IgD-negative memory B cell (primary cell): ENCODE data around the gene KLK10. TPM values are rescaled to one million over a fixed set of nuclear protein-coding genes. Genes with fewer than 3 reads are reported as not detected.
"Not testable (repeated sequence)": the region's sequence is repeated elsewhere in the genome, so short reads cannot be mapped to it uniquely, and the experiment has no call there.

ENCODE experiments used
- H3K27ac Mint-ChIP-seq, 3 donors: one replicate each; pipeline ENCODE4 v1.8.0; 2020 to 2022; ENCODE audit warnings: mild to moderate bottlenecking in 3 of 3, mixed read lengths in 3 of 3, moderate library complexity in 1 of 3
- H3K27me3 Mint-ChIP-seq: one replicate; pipeline ENCODE4 v1.8.0; 2021; ENCODE audit warnings: mixed read lengths
- H3K36me3 Mint-ChIP-seq: one replicate; pipeline ENCODE4 v1.8.0; 2020; ENCODE audit warnings: mild to moderate bottlenecking, mixed read lengths
- H3K4me1 Mint-ChIP-seq, 3 donors: one replicate each; pipeline ENCODE4 v1.8.0; 2020 to 2022; ENCODE audit warnings: mixed read lengths in 3 of 3, mild to moderate bottlenecking in 1 of 3
- H3K4me3 Mint-ChIP-seq, 4 donors: one replicate each; pipeline ENCODE4 v1.8.0; 2020 to 2022; ENCODE audit warnings: mild to moderate bottlenecking in 4 of 4, mixed read lengths in 4 of 4, moderate library complexity in 3 of 4
- H3K9me3 Mint-ChIP-seq, 3 donors: one replicate each; pipeline ENCODE4 v1.8.0; 2020 to 2021; ENCODE audit warnings: mixed read lengths in 3 of 3, mild to moderate bottlenecking in 1 of 3
- polyA plus RNA-seq: library from polyadenylated mRNA; unstranded; fragments of 300-500 nt; fragmentation: Illumina TruSeq; gene quantifications from one replicate; pipeline ENCODE4 v1.2.3, GENCODE V29; 2021

The KLK10 gene
- polyA plus RNA-seq, 1 donor from 2014 or later = not detected

DNA sequence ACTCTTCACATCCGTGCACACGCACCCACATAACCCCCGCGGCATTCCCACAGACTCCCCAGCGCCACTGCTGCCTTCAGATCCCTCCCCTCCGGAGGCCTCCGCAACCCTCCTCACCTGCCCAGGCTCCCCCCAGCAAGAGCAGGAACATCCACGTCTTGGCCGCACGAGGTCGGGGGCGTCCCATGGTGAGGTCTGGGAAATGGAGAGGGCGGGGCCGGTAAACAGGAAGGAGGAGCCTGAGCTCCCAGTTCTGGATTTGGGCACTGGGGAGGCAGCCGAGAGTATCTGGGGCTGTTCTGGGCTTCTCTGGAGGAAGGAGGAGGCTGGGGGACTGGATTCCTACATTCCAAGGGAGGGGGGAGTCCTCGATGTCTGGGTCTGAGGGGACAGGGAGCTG is 18.5 kb downstream of the KLK10 start:
- Mint-ChIP-seq H3K27me3 (peaks cover 14% of the 10 kb centered on the region), H3K4me1 (peaks cover 0 to 1% (median 0%) of the 10 kb centered on the region in 3 donors), H3K9me3 (peaks cover 0 to 1% (median 0%) of the 10 kb centered on the region in 3 donors), H3K36me3 (no peaks in the 10 kb centered on the region), H3K27ac (no peak overlapping the region), H3K4me3 (peak overlapping the region in 1 of 4 donors; percentile 49)

DNA sequence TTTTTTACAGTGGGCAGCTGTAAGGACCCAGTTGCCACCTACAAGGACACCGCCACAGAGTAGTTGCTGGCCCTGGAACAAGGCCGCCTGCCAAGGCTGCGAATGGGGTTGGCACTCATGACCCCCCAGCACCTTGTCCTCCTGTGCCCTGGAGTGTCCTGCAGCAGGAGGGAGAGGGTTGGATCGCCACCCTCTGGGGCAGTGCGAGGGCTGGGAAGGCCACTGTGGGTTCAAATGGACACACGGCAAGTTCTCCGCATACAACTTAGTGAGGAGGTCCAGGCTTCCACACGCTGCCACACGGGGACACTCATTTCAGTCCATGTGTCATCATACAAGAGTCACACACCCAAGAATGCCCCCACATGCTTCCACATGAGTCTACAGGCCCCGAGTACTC is 19.1 kb downstream of the KLK10 start:
- peaks cover 0 to 1% (median 0%) of the 10 kb centered on the region in 3 donors for H3K9me3 Mint-ChIP-seq
- H3K27ac Mint-ChIP-seq = no peak overlapping the region
- H3K36me3 Mint-ChIP-seq = no peaks in the 10 kb centered on the region
- H3K4me1 Mint-ChIP-seq = peaks cover 0 to 1% (median 0%) of the 10 kb centered on the region in 3 donors
- H3K27me3 Mint-ChIP-seq = peaks cover 14% of the 10 kb centered on the region
- H3K4me3 Mint-ChIP-seq = no peak overlapping the region

DNA sequence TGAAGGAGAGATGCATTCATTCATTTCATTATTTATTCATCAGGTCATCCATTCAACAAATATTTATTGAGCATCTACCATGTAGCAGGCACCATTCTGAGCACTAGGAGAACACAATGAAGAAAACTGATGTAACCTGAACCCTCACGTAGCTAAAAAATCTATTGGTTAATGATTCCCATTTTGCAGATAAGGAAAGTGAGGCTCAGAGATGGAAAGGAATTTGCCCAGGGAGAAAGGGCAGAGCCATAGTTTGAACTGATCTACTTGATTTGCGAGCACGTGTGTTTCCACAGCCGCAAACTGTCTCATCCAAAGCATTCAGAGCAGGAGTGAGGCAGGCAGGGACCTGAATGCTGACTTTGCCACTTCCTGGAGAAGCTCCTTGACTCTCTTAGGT is 20.8 kb downstream of the KLK10 start:
- Mint-ChIP-seq H3K4me1 (peaks cover 0 to 1% (median 0%) of the 10 kb centered on the region in 3 donors), H3K36me3 (peaks cover 2% of the 10 kb centered on the region), H3K27ac (no peak overlapping the region), H3K27me3 (peaks cover 12% of the 10 kb centered on the region), H3K4me3 (no peak overlapping the region), H3K9me3 (peaks cover 0 to 4% (median 0%) of the 10 kb centered on the region in 3 donors)

DNA sequence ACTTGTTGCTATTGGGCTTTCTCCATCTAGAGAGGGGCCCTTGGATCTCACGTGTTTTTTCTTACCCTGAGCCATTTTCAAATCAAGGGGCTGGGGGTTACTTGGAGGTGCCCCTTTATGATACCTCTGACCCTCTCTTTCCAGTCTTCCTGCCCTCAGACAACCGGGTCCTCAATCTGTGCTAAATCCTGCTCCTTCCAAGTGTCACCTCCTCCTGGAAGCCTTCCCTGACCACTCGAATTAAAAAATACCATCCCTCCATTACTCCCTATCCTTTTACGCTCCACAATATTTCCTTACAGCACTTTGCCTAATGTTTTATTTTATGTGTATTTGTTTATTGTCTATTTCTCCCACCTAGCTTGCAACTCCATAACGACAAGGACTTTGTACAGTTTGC is 21.4 kb downstream of the KLK10 start:
- H3K9me3 Mint-ChIP-seq = peaks cover 0 to 4% (median 0%) of the 10 kb centered on the region in 3 donors
- H3K27ac Mint-ChIP-seq = no peak overlapping the region
- H3K27me3 Mint-ChIP-seq = peaks cover 12% of the 10 kb centered on the region
- peaks cover 0 to 1% (median 0%) of the 10 kb centered on the region in 3 donors for H3K4me1 Mint-ChIP-seq
- peaks cover 2% of the 10 kb centered on the region for H3K36me3 Mint-ChIP-seq
- no peak overlapping the region for H3K4me3 Mint-ChIP-seq

DNA sequence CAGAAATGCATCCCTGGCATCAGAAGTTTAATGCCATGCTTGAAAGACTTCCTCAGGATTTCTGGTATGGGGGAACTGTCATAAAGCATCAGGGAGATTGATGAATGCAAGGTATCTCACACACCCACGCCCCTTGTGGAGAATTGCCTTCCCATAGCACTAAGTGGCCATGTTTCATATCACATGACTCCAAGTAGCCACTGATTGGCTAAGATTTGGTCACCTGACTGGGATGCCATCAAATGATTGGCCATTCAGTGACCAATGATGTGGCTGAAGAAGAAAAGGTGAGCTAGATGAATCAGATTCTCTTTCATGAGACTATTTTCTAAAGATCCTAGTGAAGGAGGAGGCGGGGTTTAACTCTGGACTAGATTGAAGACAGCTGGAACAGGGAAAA is 25.4 kb downstream of the KLK10 start:
- Mint-ChIP-seq H3K4me3 (no peak overlapping the region), H3K4me1 (no peaks in the 10 kb centered on the region), H3K9me3 (peaks cover 0 to 4% (median 2%) of the 10 kb centered on the region in 3 donors), H3K27me3 (peaks cover 22% of the 10 kb centered on the region), H3K36me3 (peaks cover 5% of the 10 kb centered on the region), H3K27ac (no peak overlapping the region)

DNA sequence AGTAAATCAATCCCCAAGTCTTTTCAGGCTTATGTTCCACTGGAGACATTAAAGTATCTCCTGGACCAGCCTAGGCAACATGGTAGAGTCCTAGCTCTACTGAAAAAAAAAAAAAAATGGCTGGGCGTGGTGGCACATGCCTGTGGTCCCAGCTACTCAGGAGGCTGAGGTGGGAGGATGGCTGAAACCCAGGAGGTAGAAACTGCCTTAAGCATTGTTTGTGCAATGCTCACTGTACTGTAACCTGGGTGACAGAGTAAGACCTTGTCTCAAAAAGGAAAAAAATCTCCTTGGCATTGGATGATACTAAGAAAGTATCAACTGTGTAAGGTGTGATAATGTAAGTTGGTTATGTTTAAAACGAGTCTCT is 26.9 kb downstream of the KLK10 start:
- Mint-ChIP-seq H3K27ac (no peak overlapping the region), H3K27me3 (peaks cover 14% of the 10 kb centered on the region), H3K9me3 (peaks cover 0 to 6% (median 2%) of the 10 kb centered on the region in 3 donors), H3K4me3 (no peak overlapping the region), H3K4me1 (no peaks in the 10 kb centered on the region), H3K36me3 (peaks cover 5% of the 10 kb centered on the region)

DNA sequence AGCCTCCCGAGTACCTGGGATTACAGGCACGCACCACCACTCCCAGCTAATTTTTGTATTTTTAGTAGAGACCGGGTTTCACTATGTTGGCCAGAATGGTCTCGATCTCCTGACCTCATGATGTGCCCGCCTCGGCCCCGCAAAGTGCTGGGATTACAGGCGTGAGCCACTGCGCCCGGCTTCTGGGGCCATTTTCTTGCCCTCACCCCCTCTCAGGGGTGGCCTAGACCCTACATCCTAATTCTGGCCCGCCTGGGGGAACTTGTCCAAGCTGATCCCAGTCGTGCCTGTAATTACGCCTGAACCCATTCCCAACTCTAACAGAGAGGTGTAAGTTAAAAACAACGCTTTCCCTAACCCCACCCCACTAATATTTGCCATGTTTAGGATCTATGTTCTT is 35.1 kb downstream of the KLK10 start:
- H3K9me3 Mint-ChIP-seq, H3K4me3 Mint-ChIP-seq, H3K36me3 Mint-ChIP-seq, H3K4me1 Mint-ChIP-seq, H3K27ac Mint-ChIP-seq: not testable (repeated sequence)
- peaks cover 18% of the 10 kb centered on the region for H3K27me3 Mint-ChIP-seq

DNA sequence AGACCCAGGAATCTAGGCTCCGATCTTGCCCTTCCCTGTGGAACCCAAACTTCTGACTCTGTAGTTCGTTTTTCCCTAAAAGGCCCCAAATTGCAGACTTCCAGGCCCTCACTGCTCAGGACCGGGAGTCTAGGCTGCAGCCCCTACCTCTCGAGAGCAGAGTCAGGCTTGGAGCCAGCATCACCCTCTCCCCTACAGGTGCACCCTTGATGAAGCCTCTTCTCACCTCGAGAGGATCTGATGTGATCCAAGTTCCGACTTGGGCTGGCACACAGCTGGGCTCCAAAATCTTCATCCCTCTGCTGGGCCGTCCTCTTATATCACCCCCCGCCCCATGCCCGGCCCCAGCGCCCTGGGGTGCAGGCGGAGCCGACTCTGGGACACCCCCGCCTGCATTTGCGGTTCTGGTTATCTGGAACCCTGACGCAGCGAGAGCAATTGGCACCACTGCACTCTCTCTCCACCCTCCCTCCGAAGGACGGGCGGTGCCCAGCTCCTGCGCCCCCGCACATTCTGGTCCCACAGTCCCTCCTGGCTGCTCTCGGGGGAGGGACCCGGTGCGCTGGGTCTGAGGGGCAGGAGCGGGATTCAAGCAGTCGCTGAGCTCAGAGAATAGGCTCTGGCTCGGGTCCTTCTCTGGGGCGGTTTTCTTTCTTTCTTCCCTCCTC is 35.8 kb downstream of the KLK10 start, which contains the start of gene KLK7:
Gene KLK7, minus strand, starts transcription at position 293 of the 668 bp plus-strand sequence. CDS start 1,518 bp downstream, outside the sequence.
- Mint-ChIP-seq H3K27me3 (peaks cover 18% of the 10 kb centered on the region), H3K27ac (no peak within 1 kb of the TSS), H3K9me3 (peaks cover 1 to 5% (median 2%) of the 10 kb centered on the region in 3 donors), H3K36me3 (no peaks in the 10 kb centered on the region), H3K4me1 (no peaks in the 10 kb centered on the region), H3K4me3 (no peak within 1 kb of the TSS)

DNA sequence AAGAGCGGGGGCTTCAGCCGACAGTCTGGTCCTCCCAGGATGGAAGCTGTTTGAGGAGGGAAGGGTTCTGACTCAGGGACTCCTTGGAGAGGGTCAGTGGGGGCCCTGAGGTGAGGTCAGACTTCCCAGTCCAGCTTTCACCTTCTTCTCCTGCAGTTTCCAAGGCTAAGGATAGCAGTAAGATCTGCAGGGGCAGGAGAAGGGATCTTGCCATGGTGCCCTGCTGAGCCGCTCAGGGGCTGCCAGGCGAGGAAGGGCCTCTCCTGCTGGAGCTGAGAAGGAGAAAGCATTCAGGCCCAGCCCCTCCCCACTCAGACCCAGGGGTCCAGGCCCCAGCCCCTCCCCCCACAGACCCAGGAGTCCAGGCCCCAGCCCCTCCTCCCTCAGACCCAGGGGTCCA is 37.3 kb downstream of the KLK10 start:
- Mint-ChIP-seq H3K9me3 (peaks cover 0 to 5% (median 1%) of the 10 kb centered on the region in 3 donors), H3K4me1 (no peaks in the 10 kb centered on the region), H3K27ac (no peak overlapping the region), H3K4me3 (no peak overlapping the region), H3K27me3 (peaks cover 20% of the 10 kb centered on the region), H3K36me3 (no peaks in the 10 kb centered on the region)

DNA sequence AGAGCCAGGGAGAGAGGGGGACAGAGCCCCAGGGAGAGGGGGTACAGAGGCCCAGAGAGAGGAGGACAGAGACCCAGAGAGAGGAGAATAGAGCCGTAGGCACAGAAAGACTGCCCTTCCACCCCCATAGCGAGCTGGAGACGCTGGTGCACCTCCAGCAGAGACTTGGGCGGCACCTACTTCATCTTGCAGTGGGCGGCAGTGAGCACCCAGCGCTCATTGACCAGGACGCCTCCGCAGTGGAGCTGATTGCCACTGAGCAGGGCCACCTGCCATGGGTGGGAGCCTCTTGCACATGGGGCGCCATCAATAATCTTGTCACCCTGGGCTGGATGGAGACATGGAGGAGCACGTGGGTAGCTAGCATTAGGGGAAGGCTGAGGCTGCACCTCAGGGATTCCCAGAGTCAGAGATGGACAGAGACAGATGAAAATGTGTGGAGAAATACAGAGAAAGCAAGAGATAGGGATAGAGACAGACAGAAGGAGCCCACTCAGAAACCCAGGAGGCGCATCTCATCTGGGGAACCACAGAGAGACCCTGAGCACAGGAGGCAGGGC is 37.8 kb downstream of the KLK10 start:
- no peaks in the 10 kb centered on the region for H3K4me1 Mint-ChIP-seq
- H3K36me3 Mint-ChIP-seq = no peaks in the 10 kb centered on the region
- H3K27me3 Mint-ChIP-seq = peaks cover 22% of the 10 kb centered on the region
- H3K9me3 Mint-ChIP-seq = peaks cover 0 to 5% (median 1%) of the 10 kb centered on the region in 3 donors
- no peak overlapping the region for H3K4me3 Mint-ChIP-seq
- H3K27ac Mint-ChIP-seq = no peak overlapping the region

DNA sequence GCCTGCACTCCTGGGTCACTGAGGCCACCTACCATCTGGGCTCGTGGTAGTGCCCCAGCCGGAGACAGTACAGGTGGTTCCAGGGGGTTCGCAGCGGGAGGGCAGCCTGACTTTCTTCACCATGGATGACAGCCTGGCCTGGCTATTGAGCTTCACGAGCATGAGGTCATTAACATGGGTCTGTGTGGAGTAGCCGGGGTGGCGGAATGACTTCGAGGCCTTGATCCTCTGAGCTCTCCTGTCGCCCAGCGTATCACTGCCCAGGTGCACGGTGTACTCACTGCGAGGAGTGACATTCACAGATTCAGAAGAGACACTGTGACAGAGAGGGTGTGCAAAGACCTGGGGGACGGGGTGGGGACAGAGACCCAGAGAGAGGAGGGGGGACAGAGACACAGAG is 39.3 kb downstream of the KLK10 start:
- Mint-ChIP-seq H3K4me3 (no peak overlapping the region), H3K36me3 (no peaks in the 10 kb centered on the region), H3K27ac (no peak overlapping the region), H3K9me3 (peaks cover 0 to 4% (median 0%) of the 10 kb centered on the region in 3 donors), H3K27me3 (peaks cover 26% of the 10 kb centered on the region), H3K4me1 (peaks cover 0 to 2% (median 0%) of the 10 kb centered on the region in 3 donors)

DNA sequence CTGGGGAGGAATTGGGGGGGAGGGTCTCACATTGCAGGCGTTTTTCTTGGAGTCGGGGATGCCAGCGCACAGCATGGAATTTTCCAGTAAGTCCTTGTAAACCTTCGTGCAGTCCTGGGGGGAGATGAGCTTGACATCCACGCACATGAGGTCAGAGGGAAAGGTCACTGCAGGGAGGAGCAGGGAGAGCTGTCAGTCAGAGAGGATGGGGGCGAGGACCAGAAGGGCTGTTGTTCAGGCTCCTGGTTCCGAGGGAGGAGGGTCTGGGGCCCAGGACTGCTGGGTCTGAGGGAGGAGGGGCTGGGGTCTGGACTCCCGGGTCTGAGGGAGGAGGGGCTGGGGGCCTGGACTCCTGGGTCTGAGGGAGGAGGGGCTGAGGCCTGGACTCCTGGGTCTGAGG is 39.8 kb downstream of the KLK10 start:
- peaks cover 26% of the 10 kb centered on the region for H3K27me3 Mint-ChIP-seq
- no peaks in the 10 kb centered on the region for H3K36me3 Mint-ChIP-seq

DNA sequence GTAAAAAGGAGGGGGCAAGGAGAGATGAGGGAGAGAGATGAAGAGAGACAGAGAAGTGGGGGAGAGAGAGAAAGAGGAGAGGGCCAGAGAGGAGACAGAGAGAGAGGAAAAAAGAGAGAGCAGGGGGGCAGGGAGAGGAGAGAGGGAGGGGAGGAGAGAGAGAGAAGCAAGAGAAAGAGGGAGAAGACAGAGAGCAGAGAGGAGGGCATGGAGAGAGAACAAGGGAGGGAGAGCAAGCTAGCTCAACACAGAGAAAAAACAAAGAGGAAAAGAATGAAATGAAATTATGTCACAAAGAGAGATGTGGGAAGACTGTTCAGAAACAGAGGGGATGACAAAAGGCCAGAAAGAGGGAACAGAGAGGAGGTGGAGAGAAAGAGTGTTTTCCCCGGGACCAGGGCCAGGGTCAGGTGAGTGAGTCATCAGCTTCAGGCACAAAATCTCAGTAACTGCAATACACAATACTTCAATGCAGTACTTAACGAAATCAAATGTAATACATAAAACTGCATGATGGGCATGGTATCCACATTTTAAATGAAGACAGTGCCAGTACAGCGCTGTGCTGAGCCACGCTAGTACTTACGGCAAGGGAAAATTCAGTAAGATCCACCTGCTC is 40.6 kb downstream of the KLK10 start:
- Mint-ChIP-seq H3K27me3 (peaks cover 25% of the 10 kb centered on the region), H3K4me1 (peaks cover 0 to 2% (median 0%) of the 10 kb centered on the region in 3 donors), H3K9me3 (no peaks in the 10 kb centered on the region), H3K27ac (no peak overlapping the region), H3K4me3 (no peak overlapping the region), H3K36me3 (no peaks in the 10 kb centered on the region)

More for the DNA sequence above, 39.8 kb downstream of the KLK10 start:
- Mint-ChIP-seq H3K4me1 (peaks cover 0 to 2% (median 0%) of the 10 kb centered on the region in 3 donors), H3K9me3 (no peaks in the 10 kb centered on the region), H3K27ac (no peak overlapping the region), H3K4me3 (no peak overlapping the region)

DNA sequence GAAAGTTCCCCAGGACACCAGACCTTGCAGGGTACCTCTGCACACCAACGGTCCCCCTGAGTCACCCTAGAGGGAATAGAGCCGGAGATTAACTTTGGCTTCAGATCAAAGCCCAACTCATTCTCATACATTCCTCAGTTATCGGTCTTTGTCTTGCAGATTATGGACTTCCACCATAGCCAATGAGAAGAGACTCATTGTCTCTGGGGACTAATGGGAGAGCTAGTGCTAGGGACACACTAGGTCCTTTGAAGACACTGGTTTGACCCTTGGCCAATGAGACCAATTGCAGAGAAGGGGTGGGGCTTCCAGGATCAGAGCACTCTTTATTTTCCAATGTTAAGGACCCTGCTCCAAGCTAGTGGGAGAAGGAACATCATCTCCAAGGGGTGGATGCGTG is 41.9 kb downstream of the KLK10 start:
- no peaks in the 10 kb centered on the region for H3K36me3 Mint-ChIP-seq
- H3K27ac Mint-ChIP-seq = no peak overlapping the region
- peaks cover 32% of the 10 kb centered on the region for H3K27me3 Mint-ChIP-seq
- no peak overlapping the region for H3K4me3 Mint-ChIP-seq
- no peaks in the 10 kb centered on the region for H3K9me3 Mint-ChIP-seq
- peaks cover 0 to 2% (median 0%) of the 10 kb centered on the region in 3 donors for H3K4me1 Mint-ChIP-seq

DNA sequence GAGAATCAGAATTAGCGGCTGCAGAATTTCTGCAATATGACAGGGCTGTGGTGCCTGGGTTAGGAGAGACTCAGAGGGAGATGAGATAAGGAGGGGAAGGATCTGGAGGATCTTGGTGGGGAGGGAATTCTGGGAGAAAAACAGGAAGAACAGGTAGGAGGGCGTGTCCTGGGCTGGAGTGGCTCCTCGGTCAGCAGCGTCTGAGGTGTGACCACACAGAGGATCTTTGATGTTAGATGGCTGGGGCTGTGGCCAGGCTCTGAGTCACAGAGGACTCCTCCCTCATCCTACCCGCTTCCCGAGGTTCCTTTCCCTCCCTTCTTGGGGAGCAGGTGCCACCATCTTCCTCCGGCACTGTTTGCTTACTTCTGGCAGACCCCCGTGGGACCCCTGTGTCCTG is 43.7 kb downstream of the KLK10 start:
- Mint-ChIP-seq H3K36me3 (no peaks in the 10 kb centered on the region), H3K9me3 (peaks cover 0 to 1% (median 0%) of the 10 kb centered on the region in 3 donors), H3K4me1 (peaks cover 0 to 2% (median 0%) of the 10 kb centered on the region in 3 donors), H3K27me3 (peaks cover 36% of the 10 kb centered on the region), H3K27ac (no peak overlapping the region), H3K4me3 (no peak overlapping the region)
